Measurements from ENCODE around the gene CDH23.

DNA sequence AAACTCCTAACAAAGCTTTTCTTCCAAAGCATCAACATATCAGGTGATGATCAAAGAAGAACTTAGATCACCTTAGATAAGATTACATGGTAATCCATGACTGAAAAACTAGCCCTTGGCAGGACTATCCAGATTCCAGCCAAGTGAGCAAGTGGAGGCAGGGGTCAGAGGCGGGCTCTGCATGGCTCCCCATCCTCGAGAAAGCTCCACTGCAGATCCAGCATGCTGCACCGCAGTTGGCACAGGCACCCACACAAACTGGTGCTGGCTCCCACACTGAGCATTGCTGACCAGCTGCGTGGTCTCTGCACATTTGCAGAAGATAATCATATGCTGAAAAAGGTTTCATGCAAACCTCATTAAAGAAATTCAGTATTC, 444.2 kb downstream of the CDH23 start:
- no peak for TF ChIP-seq EZH2 (IDR thresholded peaks at IDR 0.05; ENCODE audit: borderline replicate concordance, low read length)
- TF ChIP-seq, protein P1, sequence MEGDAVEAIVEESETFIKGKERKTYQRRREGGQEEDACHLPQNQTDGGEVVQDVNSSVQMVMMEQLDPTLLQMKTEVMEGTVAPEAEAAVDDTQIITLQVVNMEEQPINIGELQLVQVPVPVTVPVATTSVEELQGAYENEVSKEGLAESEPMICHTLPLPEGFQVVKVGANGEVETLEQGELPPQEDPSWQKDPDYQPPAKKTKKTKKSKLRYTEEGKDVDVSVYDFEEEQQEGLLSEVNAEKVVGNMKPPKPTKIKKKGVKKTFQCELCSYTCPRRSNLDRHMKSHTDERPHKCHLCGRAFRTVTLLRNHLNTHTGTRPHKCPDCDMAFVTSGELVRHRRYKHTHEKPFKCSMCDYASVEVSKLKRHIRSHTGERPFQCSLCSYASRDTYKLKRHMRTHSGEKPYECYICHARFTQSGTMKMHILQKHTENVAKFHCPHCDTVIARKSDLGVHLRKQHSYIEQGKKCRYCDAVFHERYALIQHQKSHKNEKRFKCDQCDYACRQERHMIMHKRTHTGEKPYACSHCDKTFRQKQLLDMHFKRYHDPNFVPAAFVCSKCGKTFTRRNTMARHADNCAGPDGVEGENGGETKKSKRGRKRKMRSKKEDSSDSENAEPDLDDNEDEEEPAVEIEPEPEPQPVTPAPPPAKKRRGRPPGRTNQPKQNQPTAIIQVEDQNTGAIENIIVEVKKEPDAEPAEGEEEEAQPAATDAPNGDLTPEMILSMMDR (conservative IDR thresholded peaks at IDR 0.05 in 1 of 2, IDR thresholded peaks at IDR 0.05 in 1 of 2; ENCODE audit: extremely low read depth in 1 of 2, insufficient read depth in 1 of 2, low read depth in 1 of 2, low read length in 2 of 2): no peak
